GM21515 (cell line): ENCODE results near the gene SMIM31.

Experiments
- ATAC-seq: cut with Tn5 transposase; IDR thresholded peaks from one replicate; pipeline ENCODE4 v1.9.1; 2021; ENCODE audit not compliant: unreplicated experiment

SMIM31 gene

GRCh38 chr4:164780839-164781238 is 26.9 kb downstream of the SMIM31 start:
- no peak for ATAC-seq

GRCh38 chr4:164783976-164784375 is 30.0 kb downstream of the SMIM31 start:
- no peak for ATAC-seq

DNA sequence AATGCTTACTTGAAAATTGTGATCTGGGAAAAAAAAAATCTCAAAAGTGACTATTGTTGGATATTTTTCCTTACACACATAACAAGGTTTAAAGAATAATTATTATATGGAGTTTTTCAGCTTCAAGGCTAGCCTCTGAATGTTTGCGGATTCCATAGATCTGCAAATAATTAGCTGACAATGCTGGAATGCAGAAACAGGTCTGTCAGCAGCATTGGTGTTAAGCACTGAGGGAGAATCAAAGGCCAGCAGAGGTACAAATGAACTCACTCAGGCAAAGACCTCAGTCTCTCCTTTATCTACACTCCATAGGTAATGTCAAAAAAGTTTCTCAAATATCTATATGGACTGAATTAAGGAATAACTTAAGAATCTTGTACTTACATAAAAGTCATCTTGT is 35.1 kb downstream of the SMIM31 start:
- no peak for ATAC-seq

DNA sequence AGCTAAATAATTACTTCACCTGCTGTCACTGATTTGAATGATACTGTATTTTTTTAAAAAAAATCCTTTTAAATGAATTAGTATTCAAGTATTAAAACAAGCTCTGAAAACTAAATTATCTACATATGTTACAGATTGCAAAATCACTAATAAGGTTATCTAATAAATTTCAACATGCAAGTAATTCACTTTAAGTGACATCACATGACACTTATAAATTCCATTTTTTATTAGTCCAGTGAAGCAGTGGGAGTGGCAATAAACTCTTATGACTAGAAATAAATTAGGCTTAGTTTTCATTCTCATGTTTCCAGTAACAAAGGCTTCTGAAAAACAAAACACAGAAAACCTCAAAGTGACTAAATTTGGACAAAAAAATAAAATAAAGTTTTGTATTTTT is 36.3 kb downstream of the SMIM31 start:
- no peak for ATAC-seq

GRCh38 chr4:164799410-164799809 is 45.5 kb downstream of the SMIM31 start:
- ATAC-seq = no peak

DNA sequence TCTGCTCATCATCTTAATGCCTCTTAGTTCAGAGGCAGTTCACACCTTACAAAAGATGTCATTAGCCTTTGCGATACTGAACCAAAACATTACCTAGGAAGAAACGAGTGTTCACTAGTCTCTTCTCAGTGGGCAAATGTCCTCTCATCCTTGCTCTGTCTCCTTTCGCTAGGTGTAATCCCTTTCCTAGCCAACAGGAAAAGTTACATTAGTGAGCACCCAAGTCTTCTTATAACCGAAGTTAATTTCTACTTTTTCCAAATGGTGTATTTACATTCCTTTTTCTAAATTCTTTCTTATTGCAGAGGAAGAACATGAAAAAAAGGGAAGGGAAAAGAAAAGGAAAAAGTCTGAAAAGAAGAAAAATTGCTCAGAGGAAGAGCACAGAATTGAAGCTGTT is 46.9 kb downstream of the SMIM31 start:
- no peak for ATAC-seq

DNA sequence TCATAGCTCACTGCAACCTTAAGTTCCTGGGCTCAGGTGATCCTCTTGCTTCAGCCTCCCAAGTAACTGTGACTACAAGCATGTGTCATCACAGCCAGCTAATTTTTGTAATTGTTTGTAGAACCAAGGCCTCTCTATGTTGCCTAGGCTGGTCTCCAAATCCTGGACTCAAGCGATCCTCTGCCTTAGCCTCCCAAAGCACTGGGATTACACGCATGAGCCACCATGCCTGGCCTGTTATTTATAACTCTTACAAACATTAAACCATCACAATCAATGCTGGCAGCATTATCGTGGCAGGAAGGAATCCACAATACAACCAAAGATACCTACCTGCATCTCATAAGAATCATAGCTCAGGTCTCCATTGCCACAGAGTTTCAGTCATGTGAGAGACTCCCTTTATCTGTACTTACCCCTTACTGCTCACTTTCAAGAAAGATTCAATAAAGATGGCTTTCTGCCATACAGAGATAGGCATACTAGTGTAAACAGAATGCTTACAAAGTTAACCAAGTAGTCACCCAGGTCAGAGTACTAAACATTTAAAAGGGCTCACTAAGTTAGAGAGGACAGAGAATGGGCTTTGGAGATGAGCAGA is 48.5 kb downstream of the SMIM31 start:
- no peak for ATAC-seq

DNA sequence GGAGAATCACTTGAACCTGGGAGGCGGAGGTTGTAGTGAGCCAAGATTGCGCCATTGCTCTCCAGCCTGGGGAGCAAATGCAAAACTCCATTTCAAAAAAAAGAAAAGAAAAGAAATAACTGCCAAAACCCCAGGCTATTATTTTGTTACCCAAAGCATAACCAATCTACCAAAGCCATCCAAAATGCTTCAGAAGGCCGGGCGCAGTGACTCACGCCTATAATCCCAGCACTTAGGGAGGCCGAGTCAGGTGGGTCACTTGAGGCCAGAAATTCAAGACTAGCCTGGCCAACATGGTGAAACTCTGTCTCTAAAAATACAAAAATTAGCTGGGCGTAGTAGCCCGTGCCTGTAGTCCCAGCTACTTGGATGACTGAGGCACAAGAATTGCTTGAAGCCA is 49.8 kb downstream of the SMIM31 start:
- ATAC-seq = no peak

GRCh38 chr4:164807611-164808010 is 53.7 kb downstream of the SMIM31 start:
- ATAC-seq = no peak

DNA sequence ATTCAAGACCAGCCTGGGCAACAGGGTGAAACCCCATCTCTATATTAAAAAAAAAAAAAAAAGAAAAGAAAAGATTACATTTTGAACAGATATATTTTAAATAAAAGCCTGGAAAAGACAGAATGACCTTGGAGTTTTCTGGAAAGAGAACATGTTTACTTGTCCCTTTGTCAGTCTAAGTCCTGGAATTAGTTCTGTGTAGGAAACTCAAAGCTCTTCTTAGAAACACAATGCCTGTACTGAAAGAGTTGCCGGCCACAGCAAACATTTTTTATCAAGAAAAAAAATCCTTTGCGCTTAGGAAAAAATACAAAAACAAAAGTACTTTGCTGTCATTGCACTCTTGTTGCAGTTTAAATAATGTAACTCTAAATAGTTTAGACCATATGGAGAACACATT is 59.6 kb downstream of the SMIM31 start:
- no peak for ATAC-seq

DNA sequence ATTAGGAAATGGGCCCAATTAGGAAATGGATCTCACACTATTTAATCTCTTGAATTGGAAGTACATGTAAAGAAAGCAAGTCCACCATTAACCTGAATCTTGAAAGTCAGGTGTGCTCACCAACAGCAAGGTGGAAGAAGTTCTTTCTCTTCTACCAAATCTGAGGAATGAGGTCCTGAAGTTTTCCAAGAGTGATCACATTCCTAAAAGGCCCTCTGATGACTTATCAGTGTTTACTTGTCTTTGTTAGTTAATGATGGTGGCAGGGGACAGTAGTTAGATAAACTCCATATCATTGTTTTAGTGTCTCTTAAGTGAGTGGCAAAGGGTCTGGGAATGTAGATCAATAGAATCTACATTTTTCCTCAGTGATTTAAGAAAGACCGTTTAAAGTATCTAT is 61.8 kb downstream of the SMIM31 start:
- ATAC-seq = no peak

DNA sequence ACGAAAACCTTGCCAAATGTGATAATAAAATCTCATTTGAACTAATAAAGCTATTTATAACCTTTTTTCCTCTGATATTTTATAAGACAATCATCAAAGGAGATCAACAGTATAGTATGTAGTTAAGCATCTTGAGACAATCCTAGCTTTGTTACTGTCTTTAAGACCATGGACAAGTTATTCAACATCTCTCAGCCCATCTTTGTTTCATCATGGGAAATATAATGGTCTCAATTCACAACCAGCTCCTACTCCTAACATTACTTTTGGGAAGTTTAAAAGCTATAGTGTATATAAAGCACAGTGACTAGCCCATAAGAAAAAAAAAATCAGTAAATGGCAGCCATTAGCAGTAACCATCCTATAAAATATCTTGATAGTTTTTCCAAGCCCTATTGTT is 65.4 kb downstream of the SMIM31 start:
- ATAC-seq = no peak

DNA sequence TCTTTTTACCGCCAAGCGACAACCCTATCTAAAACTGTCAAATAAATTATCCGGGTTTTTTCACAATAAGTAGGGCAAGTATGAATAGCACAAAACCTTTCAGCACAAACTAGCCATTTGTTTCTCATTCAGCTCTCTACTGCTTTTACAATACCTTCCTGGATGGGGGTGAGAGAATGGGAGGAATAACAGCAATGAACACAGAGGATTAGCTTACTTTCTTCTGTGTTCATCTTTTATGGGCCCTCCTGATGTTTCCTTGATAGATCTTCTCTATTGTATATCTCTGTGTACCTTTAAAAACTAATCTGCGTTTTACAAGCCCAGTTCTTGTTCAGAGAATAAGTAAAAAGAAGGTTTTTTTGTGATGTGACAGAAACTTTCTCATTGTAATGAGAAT is 67.8 kb downstream of the SMIM31 start:
- no peak for ATAC-seq

- no peak for ATAC-seq
Measured at GRCh38 chr4:164824581-164824980, 70.7 kb downstream of the SMIM31 start.

GRCh38 chr4:164828955-164829354 is 75.0 kb downstream of the SMIM31 start:
- no peak for ATAC-seq

DNA sequence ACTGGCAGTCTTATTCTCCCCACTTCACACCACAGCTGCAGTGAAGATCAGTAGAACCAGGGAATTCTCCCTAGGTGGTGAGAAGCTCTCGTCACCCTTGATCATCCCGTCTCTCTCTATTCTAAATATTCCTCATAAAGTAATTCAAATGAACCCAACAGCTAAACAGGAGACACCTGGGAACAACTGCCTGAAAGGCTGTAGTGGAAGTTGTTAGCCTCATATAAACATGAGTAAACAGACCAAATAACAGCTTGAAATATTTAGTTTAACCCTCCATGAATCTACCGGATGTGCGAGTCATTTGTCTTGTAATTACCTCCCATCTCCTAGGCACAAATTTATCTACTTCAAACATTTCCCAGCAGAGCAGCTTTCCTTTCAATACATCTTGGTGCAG is 92.6 kb downstream of the SMIM31 start:
- no peak for ATAC-seq

DNA sequence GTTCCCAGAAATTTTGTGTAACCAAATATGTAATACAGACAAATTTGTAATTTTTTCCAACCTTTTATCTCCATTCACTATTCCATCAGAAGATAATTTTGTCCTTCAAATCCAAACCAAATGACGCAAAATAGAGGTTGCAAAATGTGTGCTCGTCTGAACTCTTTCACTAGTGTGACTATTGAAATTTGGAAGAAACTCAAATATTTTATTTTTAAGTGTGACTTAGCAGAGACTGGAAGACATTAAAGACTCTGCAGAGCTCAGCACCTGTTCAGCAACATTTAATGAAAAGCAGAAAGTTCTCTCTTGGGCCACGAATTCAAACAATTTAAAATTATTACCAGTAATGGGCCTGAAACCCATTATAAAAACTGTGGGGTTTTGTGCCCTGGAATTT is 93.1 kb downstream of the SMIM31 start:
- ATAC-seq = no peak

DNA sequence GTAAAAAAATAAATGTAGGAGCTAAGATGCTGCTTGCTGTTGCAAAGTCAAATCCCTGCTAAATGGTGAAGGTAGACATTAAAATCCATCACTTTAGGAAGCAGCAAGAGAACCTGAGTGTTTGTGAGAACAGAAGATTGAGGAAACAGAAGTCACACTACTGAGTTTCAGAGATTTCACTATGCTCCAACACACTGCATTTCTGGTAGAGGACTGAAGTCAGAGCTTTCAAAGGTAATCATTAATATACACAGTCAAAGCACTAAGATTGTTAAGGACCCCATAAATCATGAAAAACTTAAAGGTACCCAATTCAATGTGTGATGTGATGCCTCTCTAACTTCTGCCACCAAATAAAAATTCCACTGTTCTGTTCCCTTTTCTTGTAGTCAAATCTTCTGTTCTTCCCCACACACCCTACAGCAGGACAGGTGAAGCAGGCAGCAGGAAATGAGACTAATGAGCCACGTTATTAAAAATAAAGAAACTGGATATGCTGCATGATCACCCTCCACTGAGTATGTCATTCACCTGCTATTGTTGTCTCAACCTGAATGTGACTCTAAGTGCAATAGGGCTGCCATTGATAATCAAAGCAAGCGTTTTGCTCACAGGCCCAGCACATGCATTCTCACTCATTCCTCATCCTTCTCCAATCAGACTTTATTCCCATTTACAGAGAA is 94.2 kb downstream of the SMIM31 start:
- ATAC-seq = peak; percentile 79
